IPS-15b (cell line): ENCODE data around the gene YEATS4.

Source experiments
- H3K27me3 ChIP-seq: one replicate; pipeline ENCODE4 v1.6.1; 2013; ENCODE audit warnings: low read length; ENCODE audit not compliant: control insufficient read depth, insufficient read depth
- H3K36me3 ChIP-seq: one replicate; pipeline ENCODE4 v1.6.1; 2013; ENCODE audit warnings: low read length; ENCODE audit not compliant: control insufficient read depth, insufficient read depth
- H3K4me1 ChIP-seq: one replicate; pipeline ENCODE4 v1.6.1; 2013; ENCODE audit warnings: mild to moderate bottlenecking, low read length; ENCODE audit not compliant: control insufficient read depth, insufficient read depth
- H3K4me3 ChIP-seq: one replicate; pipeline ENCODE4 v1.5.1; 2013; ENCODE audit warnings: low read depth, low read length
- H3K9ac ChIP-seq: one replicate; pipeline ENCODE4 v1.6.1; 2013; ENCODE audit warnings: low read depth, mild to moderate bottlenecking, low read length
- H3K9me3 ChIP-seq: one replicate; pipeline ENCODE4 v1.6.1; 2013; ENCODE audit warnings: mild to moderate bottlenecking, low read length; ENCODE audit not compliant: control insufficient read depth, insufficient read depth

The YEATS4 gene

GRCh38 chr12:69425417-69425816 lies 65.9 kb downstream of the YEATS4 start:
- no peak overlapping the region for H3K9ac ChIP-seq
- H3K4me3 ChIP-seq, result no peak overlapping the region
- H3K4me1 ChIP-seq, result no peaks in the 10 kb centered on the region
- no peaks in the 10 kb centered on the region for H3K9me3 ChIP-seq
- H3K36me3 ChIP-seq, result no peaks in the 10 kb centered on the region
- H3K27me3 ChIP-seq, result no peaks in the 10 kb centered on the region

GRCh38 chr12:69428351-69429073 lies 69.0 kb downstream of the YEATS4 start:
- H3K27me3 ChIP-seq, result no peaks in the 10 kb centered on the region
- no peak overlapping the region for H3K4me3 ChIP-seq
- no peaks in the 10 kb centered on the region for H3K36me3 ChIP-seq
- no peaks in the 10 kb centered on the region for H3K9me3 ChIP-seq
- no peaks in the 10 kb centered on the region for H3K4me1 ChIP-seq
- H3K9ac ChIP-seq, result no peak overlapping the region

- H3K9ac ChIP-seq, result no peak overlapping the region
- no peaks in the 10 kb centered on the region for H3K4me1 ChIP-seq
- H3K9me3 ChIP-seq, result no peaks in the 10 kb centered on the region
- no peaks in the 10 kb centered on the region for H3K36me3 ChIP-seq
- H3K4me3 ChIP-seq, result no peak overlapping the region
- no peaks in the 10 kb centered on the region for H3K27me3 ChIP-seq
Measured at GRCh38 chr12:69430942-69431590, 71.5 kb downstream of the YEATS4 start.

GRCh38 chr12:69431591-69432222 lies 72.2 kb downstream of the YEATS4 start:
- Histone ChIP-seq H3K9me3 (no peaks in the 10 kb centered on the region), H3K27me3 (no peaks in the 10 kb centered on the region), H3K4me3 (no peak overlapping the region), H3K36me3 (no peaks in the 10 kb centered on the region), H3K4me1 (no peaks in the 10 kb centered on the region), H3K9ac (no peak overlapping the region)

GRCh38 chr12:69433653-69434052 lies 74.1 kb downstream of the YEATS4 start:
- no peak overlapping the region for H3K9ac ChIP-seq
- no peaks in the 10 kb centered on the region for H3K27me3 ChIP-seq
- no peaks in the 10 kb centered on the region for H3K36me3 ChIP-seq
- H3K4me1 ChIP-seq, result no peaks in the 10 kb centered on the region
- H3K9me3 ChIP-seq, result no peaks in the 10 kb centered on the region
- no peak overlapping the region for H3K4me3 ChIP-seq

GRCh38 chr12:69435644-69436043 lies 76.1 kb downstream of the YEATS4 start:
- Histone ChIP-seq H3K36me3 (no peaks in the 10 kb centered on the region), H3K9ac (no peak overlapping the region), H3K9me3 (no peaks in the 10 kb centered on the region), H3K27me3 (no peaks in the 10 kb centered on the region), H3K4me1 (no peaks in the 10 kb centered on the region), H3K4me3 (no peak overlapping the region)

GRCh38 chr12:69437073-69437472 lies 77.5 kb downstream of the YEATS4 start:
- no peaks in the 10 kb centered on the region for H3K4me1 ChIP-seq
- H3K36me3 ChIP-seq, result no peaks in the 10 kb centered on the region
- H3K9me3 ChIP-seq, result no peaks in the 10 kb centered on the region
- no peak overlapping the region for H3K9ac ChIP-seq
- no peak overlapping the region for H3K4me3 ChIP-seq
- no peaks in the 10 kb centered on the region for H3K27me3 ChIP-seq

- H3K27me3 ChIP-seq, result no peaks in the 10 kb centered on the region
- H3K4me1 ChIP-seq, result no peaks in the 10 kb centered on the region
- no peak overlapping the region for H3K9ac ChIP-seq
- no peaks in the 10 kb centered on the region for H3K36me3 ChIP-seq
- no peaks in the 10 kb centered on the region for H3K9me3 ChIP-seq
- H3K4me3 ChIP-seq, result no peak overlapping the region
Measured at GRCh38 chr12:69438539-69438938, 79.0 kb downstream of the YEATS4 start.

- no peaks in the 10 kb centered on the region for H3K4me1 ChIP-seq
- H3K36me3 ChIP-seq, result no peaks in the 10 kb centered on the region
- no peak overlapping the region for H3K9ac ChIP-seq
- no peaks in the 10 kb centered on the region for H3K27me3 ChIP-seq
- no peaks in the 10 kb centered on the region for H3K9me3 ChIP-seq
- no peak overlapping the region for H3K4me3 ChIP-seq
Measured at GRCh38 chr12:69440016-69440415, 80.5 kb downstream of the YEATS4 start.
